Lower leg skin (tissue), 4 donors: ENCODE data around the gene PRKCSH. TPM values are rescaled to one million over a fixed set of nuclear protein-coding genes. Genes with fewer than 3 reads are reported as not detected.
"Not testable (repeated sequence)": the region's sequence is repeated elsewhere in the genome, so short reads cannot be mapped to it uniquely, and the experiment has no call there.

Source experiments
- DNase-seq, 2 donors: peaks; one replicate each; pipeline ENCODE4 v3.0.0-alpha.2; 2019; ENCODE audit warnings: low spot score in 2 of 2
- H3K4me3 ChIP-seq: fragments of 200-600 bp; sonication (generic); 2 replicates; pipeline ENCODE4 v1.5.1; 2017; ENCODE audit warnings: mild to moderate bottlenecking, low read depth; ENCODE audit not compliant: poor library complexity, severe bottlenecking
- CTCF ChIP-seq, 3 donors: fragments of 450-650 bp; IDR thresholded peaks; one replicate each; pipeline ENCODE4 v1.5.1; 2016; ENCODE audit warnings: antibody characterized with exemption in 3 of 3, mild to moderate bottlenecking in 3 of 3, moderate library complexity in 2 of 3
- POLR2A ChIP-seq, 2 donors: fragments of 450-650 bp; IDR thresholded peaks; one replicate each; pipeline ENCODE4 v1.6.1; 2016 to 2017; ENCODE audit warnings: antibody characterized with exemption in 2 of 2, mild to moderate bottlenecking in 1 of 2, moderate library complexity in 1 of 2
- WGBS, 2 donors: methylation state at CpG; one replicate each; pipeline ENCODE4 v1.1.5; 2018; 5-methylcytosine and 5-hydroxymethylcytosine counted together
- intact Hi-C: fragments of 100-400 bp; cut with DNase I; formaldehyde crosslinking; loops from one replicate; pipeline ENCODE4 v1.15.0; 2023; ENCODE audit warnings: low total_unique reads
- total RNA-seq, 4 donors: library from RNA; depleted of rRNA; stranded (reverse); fragments of >200 nt; gene quantifications; one replicate each; pipeline ENCODE4 v1.1.0, GENCODE V29; 2016

The PRKCSH gene
- total RNA-seq, 4 donors from 2014 or later: 121 to 189 (median 157) TPM

- whole genome bisulfite sequencing, 2 donors: 88 to 91% methylated on average over 8 to 9 of the region's 9 CpGs
- no peak for DNase-seq
- TF ChIP-seq CTCF (IDR thresholded peaks at IDR 0.05): no peak
- no peak for TF ChIP-seq POLR2A (IDR thresholded peaks at IDR 0.05)
- no peak overlapping the region for H3K4me3 ChIP-seq
- intact Hi-C loops: no loop called here
Measured at GRCh38 chr19:11399667-11400066, 35.8 kb upstream of the PRKCSH start.

- no peak for DNase-seq
- intact Hi-C loops: no loop called here
- 77 to 88% methylated on average over 1 of the region's 1 CpG for WGBS, 2 donors
- H3K4me3 ChIP-seq: no peak overlapping the region
- TF ChIP-seq POLR2A (IDR thresholded peaks at IDR 0.05): no peak
- TF ChIP-seq CTCF (IDR thresholded peaks at IDR 0.05): no peak
Measured at GRCh38 chr19:11400798-11401197, 34.6 kb upstream of the PRKCSH start.

DNA sequence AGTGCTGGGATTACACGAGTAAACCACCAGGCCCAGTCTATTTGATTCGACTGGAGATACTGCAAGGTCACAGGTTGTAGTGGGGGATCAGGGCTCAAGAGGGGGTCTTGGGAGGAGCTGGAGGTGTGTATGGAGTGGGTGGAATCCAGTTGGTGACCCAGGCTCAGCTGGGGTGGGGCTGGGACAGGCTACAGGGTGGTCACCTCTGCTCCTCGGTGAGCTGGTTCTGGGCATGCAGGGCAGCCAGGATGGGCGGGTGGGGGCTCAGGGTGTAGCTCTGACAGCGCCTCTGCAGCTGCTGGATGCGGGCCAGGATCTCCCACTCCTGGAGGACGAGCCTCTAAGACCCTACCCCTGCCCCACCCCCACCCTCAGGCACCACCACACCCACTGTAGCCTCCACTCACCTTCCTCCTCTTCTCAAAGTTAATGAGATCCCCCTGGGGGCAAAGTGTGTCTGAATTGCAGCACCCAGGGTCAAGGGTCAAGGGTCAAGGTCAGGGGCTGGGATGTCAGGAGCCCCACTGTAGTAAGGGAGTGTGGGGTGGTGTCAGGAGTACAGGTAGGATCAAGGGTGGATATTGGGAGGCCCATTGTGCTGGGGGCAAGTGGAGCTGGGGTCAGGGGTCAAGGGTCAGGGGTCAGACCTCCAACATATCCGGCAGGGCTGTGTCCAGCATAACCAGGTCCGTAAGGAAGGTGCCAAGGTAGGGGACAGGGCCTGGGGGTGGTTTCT lies 33.5 kb upstream of the PRKCSH start:
- TF ChIP-seq POLR2A (IDR thresholded peaks at IDR 0.05): no peak
- TF ChIP-seq CTCF (IDR thresholded peaks at IDR 0.05): no peak
- H3K4me3 ChIP-seq: no peak overlapping the region
- intact Hi-C loops: no loop called here
- 70 to 84% methylated on average over 9 of the region's 9 CpGs for WGBS, 2 donors
- no peak for DNase-seq

GRCh38 chr19:11404588-11405222 lies 30.7 kb upstream of the PRKCSH start:
- DNase-seq: no peak
- no peak overlapping the region for H3K4me3 ChIP-seq
- TF ChIP-seq CTCF (IDR thresholded peaks at IDR 0.05) (no peak), POLR2A (IDR thresholded peaks at IDR 0.05) (no peak)
- intact Hi-C loops: no loop called here
- WGBS, 2 donors: 67 to 75% methylated on average over 9 of the region's 9 CpGs

- intact Hi-C loops: no loop called here
- DNase-seq: no peak
- no peak overlapping the region for H3K4me3 ChIP-seq
- 42 to 43% methylated on average over 36 to 37 of the region's 44 CpGs for WGBS, 2 donors
- TF ChIP-seq CTCF (IDR thresholded peaks at IDR 0.05) (no peak), POLR2A (IDR thresholded peaks at IDR 0.05) (no peak)
Measured at GRCh38 chr19:11405846-11406643, 29.4 kb upstream of the PRKCSH start.

DNA sequence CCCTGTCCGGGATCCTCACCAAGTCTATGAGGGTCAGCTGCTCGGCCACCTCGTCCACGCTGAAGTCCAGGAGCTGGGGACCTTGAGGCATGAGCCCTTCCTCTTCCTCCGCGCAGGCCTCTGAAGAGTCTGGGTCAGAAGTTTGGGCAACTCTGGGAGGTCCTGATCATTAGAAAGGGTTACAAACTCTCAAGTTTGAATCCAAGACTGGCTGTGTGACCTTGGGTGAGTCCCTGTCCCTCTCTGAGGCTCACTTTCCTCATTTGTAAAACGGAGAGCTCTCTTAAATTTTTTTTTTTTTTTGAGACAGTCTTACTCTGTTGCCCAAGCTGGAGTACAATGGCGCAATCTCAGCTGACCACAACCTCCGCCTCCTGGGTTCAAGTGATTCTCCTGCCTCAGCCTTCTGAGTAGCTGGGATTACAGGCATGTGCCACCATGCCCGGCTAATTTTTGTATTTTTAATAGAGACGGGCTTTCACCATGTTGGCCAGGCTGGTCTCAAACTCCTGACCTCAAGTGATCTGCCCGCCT lies 28.7 kb upstream of the PRKCSH start:
- WGBS, 2 donors: 84 to 90% methylated on average over 12 of the region's 12 CpGs
- H3K4me3 ChIP-seq, intact Hi-C loops, DNase-seq: not testable (repeated sequence)
